Neural progenitor cell (in vitro differentiated cells): Measurements from ENCODE around the gene BABAM1. TPM values are rescaled to one million over a fixed set of nuclear protein-coding genes. Genes with fewer than 3 reads are reported as not detected.

Experiments
- DNase-seq: peaks from one replicate; pipeline ENCODE4 v3.0.0-alpha.2; 2016; ENCODE audit warnings: low spot score
- H2AFZ ChIP-seq: fragments of 200-600 bp; sonication (generic); replicated peaks from 2 replicates; pipeline ENCODE4 v1.6.1; 2016; ENCODE audit warnings: antibody characterized with exemption
- H3F3A ChIP-seq: fragments of 200-600 bp; sonication (generic); 2 replicates; pipeline ENCODE4 v1.6.1; 2016; ENCODE audit warnings: antibody characterized with exemption, low read depth
- H3K27ac ChIP-seq: fragments of 200-600 bp; sonication (generic); 2 replicates; pipeline ENCODE4 v1.5.1; 2016; ENCODE audit warnings: mild to moderate bottlenecking
- H3K27me3 ChIP-seq: fragments of 200-600 bp; sonication (generic); 2 replicates; pipeline ENCODE4 v1.6.1; 2016; ENCODE audit warnings: mild to moderate bottlenecking, moderate library complexity
- H3K36me3 ChIP-seq: fragments of 200-600 bp; sonication (generic); 2 replicates; pipeline ENCODE4 v1.5.1; 2016
- H3K4me1 ChIP-seq: fragments of 200-600 bp; sonication (generic); 2 replicates; pipeline ENCODE4 v1.6.1; 2016; ENCODE audit warnings: mixed run types
- H3K4me2 ChIP-seq: fragments of 200-600 bp; sonication (generic); 2 replicates; pipeline ENCODE4 v1.6.1; 2016
- H3K4me3 ChIP-seq: fragments of 200-600 bp; sonication (generic); 2 replicates; pipeline ENCODE4 v1.5.1; 2016
- H3K79me2 ChIP-seq: fragments of 200-600 bp; sonication (generic); 2 replicates; pipeline ENCODE4 v1.6.1; 2016; ENCODE audit warnings: low read depth
- H3K9ac ChIP-seq: fragments of 200-600 bp; sonication (generic); 2 replicates; pipeline ENCODE4 v1.6.1; 2016
- H3K9me3 ChIP-seq: fragments of 200-600 bp; sonication (generic); 2 replicates; pipeline ENCODE4 v1.5.1; 2016; ENCODE audit warnings: low read depth
- H4K20me1 ChIP-seq: fragments of 200-600 bp; sonication (generic); 2 replicates; pipeline ENCODE4 v1.6.1; 2016; ENCODE audit warnings: low read depth
- H3K27ac Mint-ChIP-seq: 3 replicates; pipeline ENCODE4 v1.8.0; 2021; ENCODE audit warnings: mixed read lengths
- H3K27me3 Mint-ChIP-seq: 2 replicates; pipeline ENCODE4 v1.8.0; 2022; ENCODE audit warnings: low read depth, mild to moderate bottlenecking, inconsistent platforms, moderate library complexity, mixed read lengths; ENCODE audit not compliant: insufficient read depth
- H3K36me3 Mint-ChIP-seq: 3 replicates; pipeline ENCODE4 v1.8.0; 2021; ENCODE audit warnings: mixed read lengths
- H3K4me1 Mint-ChIP-seq: 3 replicates; pipeline ENCODE4 v1.8.0; 2021; ENCODE audit warnings: mixed read lengths
- H3K4me3 Mint-ChIP-seq: 3 replicates; pipeline ENCODE4 v1.8.0; 2021; ENCODE audit warnings: mild to moderate bottlenecking, moderate library complexity, mixed read lengths
- H3K9me3 Mint-ChIP-seq: 3 replicates; pipeline ENCODE4 v1.8.0; 2020; ENCODE audit warnings: mixed read lengths
- EZH2 ChIP-seq: fragments of 200-600 bp; sonication (generic); IDR thresholded peaks from 2 replicates; pipeline ENCODE4 v1.6.1; 2017; ENCODE audit warnings: antibody characterized with exemption, mild to moderate bottlenecking, moderate library complexity
- EZH2phosphoT487 ChIP-seq: fragments of 200-600 bp; sonication (generic); IDR thresholded peaks from 2 replicates; pipeline ENCODE4 v1.6.1; 2017; ENCODE audit warnings: antibody characterized with exemption
- total RNA-seq: library from RNA; depleted of rRNA; stranded (reverse); fragments of >200 nt; gene quantifications from 2 replicates; pipeline ENCODE4 v1.2.3, GENCODE V29; 2015; ENCODE audit warnings: low replicate concordance
- TF ChIP-seq, protein P1 (sequence below): fragments of 200-600 bp; sonication (generic); IDR thresholded peaks from 2 replicates; pipeline ENCODE4 v1.5.1; 2017; ENCODE audit warnings: antibody characterized with exemption, mild to moderate bottlenecking

The BABAM1 gene
- total RNA-seq, 1 donor from 2014 or later: 89.8 TPM

- H3K36me3 Mint-ChIP-seq: peaks cover 13% of the 10 kb centered on the region
These were observed 8.4 kb downstream of the BABAM1 start for GRCh38 chr19:17275441-17276175.

DNA sequence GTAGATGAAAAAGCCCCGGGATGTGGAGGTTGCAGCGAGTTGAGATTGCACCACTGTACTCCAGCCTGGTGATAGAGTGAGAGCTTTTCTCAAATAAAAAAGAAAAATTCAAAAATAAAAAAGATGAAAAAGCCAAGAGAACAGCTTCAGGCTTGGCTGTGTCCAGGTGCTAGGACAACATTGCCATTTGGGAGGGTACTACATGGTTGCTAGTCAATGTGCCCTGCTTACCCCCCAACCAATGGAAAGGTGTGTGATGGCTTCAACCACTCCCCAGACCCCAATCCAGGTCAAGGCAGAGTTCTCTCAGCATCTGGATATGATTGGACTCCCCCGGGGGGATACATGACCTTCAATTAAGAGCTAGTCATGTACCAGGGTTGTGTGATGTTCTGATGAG lies 12.2 kb downstream of the BABAM1 start:
- no peak overlapping the region for H3K27ac Mint-ChIP-seq
- peaks cover 7% of the 10 kb centered on the region for H3K36me3 Mint-ChIP-seq
- no peaks in the 10 kb centered on the region for H4K20me1 ChIP-seq
- H3K27ac ChIP-seq: no peak overlapping the region
- no peak for TF ChIP-seq EZH2phosphoT487
- TF ChIP-seq, protein P1, sequence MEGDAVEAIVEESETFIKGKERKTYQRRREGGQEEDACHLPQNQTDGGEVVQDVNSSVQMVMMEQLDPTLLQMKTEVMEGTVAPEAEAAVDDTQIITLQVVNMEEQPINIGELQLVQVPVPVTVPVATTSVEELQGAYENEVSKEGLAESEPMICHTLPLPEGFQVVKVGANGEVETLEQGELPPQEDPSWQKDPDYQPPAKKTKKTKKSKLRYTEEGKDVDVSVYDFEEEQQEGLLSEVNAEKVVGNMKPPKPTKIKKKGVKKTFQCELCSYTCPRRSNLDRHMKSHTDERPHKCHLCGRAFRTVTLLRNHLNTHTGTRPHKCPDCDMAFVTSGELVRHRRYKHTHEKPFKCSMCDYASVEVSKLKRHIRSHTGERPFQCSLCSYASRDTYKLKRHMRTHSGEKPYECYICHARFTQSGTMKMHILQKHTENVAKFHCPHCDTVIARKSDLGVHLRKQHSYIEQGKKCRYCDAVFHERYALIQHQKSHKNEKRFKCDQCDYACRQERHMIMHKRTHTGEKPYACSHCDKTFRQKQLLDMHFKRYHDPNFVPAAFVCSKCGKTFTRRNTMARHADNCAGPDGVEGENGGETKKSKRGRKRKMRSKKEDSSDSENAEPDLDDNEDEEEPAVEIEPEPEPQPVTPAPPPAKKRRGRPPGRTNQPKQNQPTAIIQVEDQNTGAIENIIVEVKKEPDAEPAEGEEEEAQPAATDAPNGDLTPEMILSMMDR: no peak
- peaks cover 5% of the 10 kb centered on the region for H3K4me1 Mint-ChIP-seq
- DNase-seq: no peak
- peak overlapping the region; percentile 41 for H3K4me3 Mint-ChIP-seq
- no peaks in the 10 kb centered on the region for H3K9me3 Mint-ChIP-seq
- H3K79me2 ChIP-seq: no peaks in the 10 kb centered on the region
- no peaks in the 10 kb centered on the region for H3K4me1 ChIP-seq
- H3K4me2 ChIP-seq: no peak overlapping the region
- peaks cover 18% of the 10 kb centered on the region for H3K27me3 ChIP-seq
- peaks cover 10% of the 10 kb centered on the region for H3K27me3 Mint-ChIP-seq
- no peak overlapping the region for H3K4me3 ChIP-seq
- no peak overlapping the region for H2AFZ ChIP-seq
- H3K9ac ChIP-seq: no peak overlapping the region
- no peaks in the 10 kb centered on the region for H3K9me3 ChIP-seq
- no peaks in the 10 kb centered on the region for H3K36me3 ChIP-seq
- peaks cover 25% of the 10 kb centered on the region for H3F3A ChIP-seq

More at GRCh38 chr19:17275441-17276175, 8.4 kb downstream of the BABAM1 start:
- Histone ChIP-seq H3F3A (peaks cover 12% of the 10 kb centered on the region), H3K4me2 (no peak overlapping the region), H4K20me1 (no peaks in the 10 kb centered on the region), H3K27ac (no peak overlapping the region), H3K4me3 (no peak overlapping the region), H3K79me2 (no peaks in the 10 kb centered on the region), H3K4me1 (no peaks in the 10 kb centered on the region), H3K27me3 (no peaks in the 10 kb centered on the region), H3K9me3 (no peaks in the 10 kb centered on the region), H3K9ac (no peak overlapping the region), H2AFZ (no peak overlapping the region), H3K36me3 (no peaks in the 10 kb centered on the region)
- DNase-seq: no peak
- peaks cover 5% of the 10 kb centered on the region for H3K27me3 Mint-ChIP-seq
- no peak overlapping the region for H3K27ac Mint-ChIP-seq
- TF ChIP-seq, protein P1: no peak
- TF ChIP-seq EZH2phosphoT487: no peak
- no peak for TF ChIP-seq EZH2
- H3K4me1 Mint-ChIP-seq: no peaks in the 10 kb centered on the region
- H3K9me3 Mint-ChIP-seq: no peaks in the 10 kb centered on the region
- no peak overlapping the region for H3K4me3 Mint-ChIP-seq

- H3K4me3 Mint-ChIP-seq: peak within 1 kb of the TSS; percentile 86
- Histone ChIP-seq H3K27ac (no peak within 1 kb of the TSS), H4K20me1 (no peaks in the 10 kb centered on the region), H3K27me3 (peaks cover 18% of the 10 kb centered on the region), H3K4me2 (peak within 1 kb of the TSS; percentile 73), H3K4me1 (no peaks in the 10 kb centered on the region), H2AFZ (peak within 1 kb of the TSS; percentile 58), H3K4me3 (peak within 1 kb of the TSS; percentile 40), H3F3A (peaks cover 25% of the 10 kb centered on the region), H3K79me2 (no peaks in the 10 kb centered on the region), H3K36me3 (no peaks in the 10 kb centered on the region), H3K9ac (no peak within 1 kb of the TSS), H3K9me3 (no peaks in the 10 kb centered on the region)
- DNase-seq: peak; percentile 54
- TF ChIP-seq EZH2: peak; percentile 45
- TF ChIP-seq EZH2phosphoT487: no peak
- H3K27ac Mint-ChIP-seq: no peak within 1 kb of the TSS
- H3K4me1 Mint-ChIP-seq: peaks cover 5% of the 10 kb centered on the region
- H3K9me3 Mint-ChIP-seq: no peaks in the 10 kb centered on the region
- peaks cover 10% of the 10 kb centered on the region for H3K27me3 Mint-ChIP-seq
- H3K36me3 Mint-ChIP-seq: peaks cover 5% of the 10 kb centered on the region
These were observed 14.4 kb downstream of the BABAM1 start, which contains the start of gene ANKLE1 for GRCh38 chr19:17281391-17282304. Gene ANKLE1 (plus strand): TSS chr19:17281901. CDS start chr19:17281921, 20 bp downstream.
